Thoracic aorta (tissue), 2 donors: Measurements from ENCODE around the gene OR52E4. TPM values are rescaled to one million over a fixed set of nuclear protein-coding genes. Genes with fewer than 3 reads are reported as not detected.

ENCODE experiments used
- ATAC-seq: fragments of 150-250 bp; one replicate; pipeline ENCODE4 v1.8.0; 2017; ENCODE audit warnings: low read depth; ENCODE audit not compliant: insufficient number of reproducible peaks, low FRiP score
- DNase-seq: peaks from one replicate; pipeline ENCODE4 v3.0.0-alpha.2; 2020; ENCODE audit warnings: low spot score
- H3K27ac ChIP-seq, 2 donors: fragments of 200-600 bp; sonication (generic); 1 replicate in 1 of 2; 2 replicates in 1 of 2; pipeline ENCODE4 v1.5.1; 2016; ENCODE audit warnings: mild to moderate bottlenecking in 2 of 2, moderate library complexity in 2 of 2
- H3K27me3 ChIP-seq: fragments of 200-600 bp; sonication (generic); replicated peaks from 2 replicates; pipeline ENCODE4 v1.6.0; 2016; ENCODE audit warnings: mild to moderate bottlenecking; ENCODE audit not compliant: insufficient read depth
- H3K36me3 ChIP-seq: fragments of 200-600 bp; sonication (generic); one replicate; pipeline ENCODE4 v1.5.1; 2016
- H3K4me1 ChIP-seq, 2 donors: fragments of 200-600 bp; sonication (generic); 1 replicate in 1 of 2; 2 replicates in 1 of 2; pipeline versions ENCODE4 v1.5.1 to v1.6.0; 2016; ENCODE audit warnings: low read depth in 2 of 2, mild to moderate bottlenecking in 1 of 2; ENCODE audit not compliant: control insufficient read depth in 1 of 2
- H3K4me3 ChIP-seq: fragments of 200-600 bp; sonication (generic); 2 replicates; pipeline ENCODE4 v1.5.1; 2016; ENCODE audit warnings: mild to moderate bottlenecking
- H3K9me3 ChIP-seq: fragments of 200-600 bp; sonication (generic); 2 replicates; pipeline ENCODE4 v1.5.1; 2016
- total RNA-seq, 2 donors: library from RNA; depleted of rRNA; stranded (reverse); fragments of >200 nt; gene quantifications; one replicate each; pipeline versions ENCODE4 v1.1.0 to v1.2.3, GENCODE V29; 2016
- TF ChIP-seq, protein P1 (sequence below): fragments of 200-600 bp; sonication (generic); IDR thresholded peaks from one replicate; pipeline ENCODE4 v1.5.1; 2019; ENCODE audit warnings: antibody characterized with exemption

Gene OR52E4
- total RNA-seq, 2 donors from 2014 or later = not detected

DNA sequence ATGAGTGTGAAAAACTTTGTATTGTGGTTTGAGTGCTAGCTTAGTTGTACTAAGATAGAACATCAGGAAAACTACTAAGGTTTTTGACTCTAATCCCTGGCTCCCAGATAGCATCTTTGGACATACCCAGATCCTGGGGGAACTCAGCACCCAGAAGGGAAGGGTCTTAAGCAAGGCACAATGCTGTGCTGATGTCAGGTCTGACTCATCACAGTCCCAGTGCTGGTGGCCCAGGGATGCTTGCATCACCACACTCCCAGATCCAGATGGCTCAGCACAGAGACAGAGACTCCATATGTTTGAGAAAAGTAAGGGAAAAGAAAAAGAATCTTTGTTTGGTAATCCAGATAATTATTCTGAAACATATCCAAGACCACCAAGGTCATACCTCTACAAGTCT lies 43.4 kb downstream of the OR52E4 start:
- Histone ChIP-seq H3K9me3 (no peaks in the 10 kb centered on the region), H3K27ac (no peak overlapping the region), H3K27me3 (no peaks in the 10 kb centered on the region), H3K36me3 (no peaks in the 10 kb centered on the region), H3K4me1 (no peaks in the 10 kb centered on the region), H3K4me3 (no peak overlapping the region)
- no peak for ATAC-seq
- DNase-seq = no peak
- TF ChIP-seq, protein P1, sequence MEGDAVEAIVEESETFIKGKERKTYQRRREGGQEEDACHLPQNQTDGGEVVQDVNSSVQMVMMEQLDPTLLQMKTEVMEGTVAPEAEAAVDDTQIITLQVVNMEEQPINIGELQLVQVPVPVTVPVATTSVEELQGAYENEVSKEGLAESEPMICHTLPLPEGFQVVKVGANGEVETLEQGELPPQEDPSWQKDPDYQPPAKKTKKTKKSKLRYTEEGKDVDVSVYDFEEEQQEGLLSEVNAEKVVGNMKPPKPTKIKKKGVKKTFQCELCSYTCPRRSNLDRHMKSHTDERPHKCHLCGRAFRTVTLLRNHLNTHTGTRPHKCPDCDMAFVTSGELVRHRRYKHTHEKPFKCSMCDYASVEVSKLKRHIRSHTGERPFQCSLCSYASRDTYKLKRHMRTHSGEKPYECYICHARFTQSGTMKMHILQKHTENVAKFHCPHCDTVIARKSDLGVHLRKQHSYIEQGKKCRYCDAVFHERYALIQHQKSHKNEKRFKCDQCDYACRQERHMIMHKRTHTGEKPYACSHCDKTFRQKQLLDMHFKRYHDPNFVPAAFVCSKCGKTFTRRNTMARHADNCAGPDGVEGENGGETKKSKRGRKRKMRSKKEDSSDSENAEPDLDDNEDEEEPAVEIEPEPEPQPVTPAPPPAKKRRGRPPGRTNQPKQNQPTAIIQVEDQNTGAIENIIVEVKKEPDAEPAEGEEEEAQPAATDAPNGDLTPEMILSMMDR = no peak

DNA sequence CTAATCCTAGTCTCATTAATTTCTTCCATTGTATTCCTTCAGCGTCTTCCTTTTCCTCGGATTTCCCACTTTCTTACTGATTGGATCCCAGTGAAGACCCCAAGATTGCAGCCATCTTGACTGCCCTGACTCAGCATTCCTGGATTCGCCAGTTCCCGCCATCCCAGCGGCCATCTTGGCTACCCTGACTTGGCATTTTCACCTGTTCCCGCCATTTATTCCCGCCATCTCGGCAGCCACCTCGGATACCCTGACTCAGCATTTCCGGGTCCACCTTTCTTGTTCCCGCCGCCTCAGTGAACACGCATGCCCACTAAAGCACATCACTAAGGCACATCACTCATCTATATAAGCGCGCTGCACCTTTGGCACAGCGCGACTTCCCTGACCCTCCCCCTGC lies 47.8 kb downstream of the OR52E4 start:
- no peak for DNase-seq
- Histone ChIP-seq H3K4me1 (no peaks in the 10 kb centered on the region), H3K27ac (no peak overlapping the region), H3K27me3 (no peaks in the 10 kb centered on the region), H3K36me3 (no peaks in the 10 kb centered on the region), H3K4me3 (no peak overlapping the region), H3K9me3 (no peaks in the 10 kb centered on the region)
- TF ChIP-seq, protein P1 = no peak
- no peak for ATAC-seq

- no peaks in the 10 kb centered on the region for H3K36me3 ChIP-seq
- no peaks in the 10 kb centered on the region for H3K27me3 ChIP-seq
- DNase-seq (no peak), ATAC-seq (no peak)
- H3K27ac ChIP-seq = no peak overlapping the region
- TF ChIP-seq, protein P1 = no peak
- H3K9me3 ChIP-seq = no peaks in the 10 kb centered on the region
- H3K4me3 ChIP-seq = no peak overlapping the region
- no peaks in the 10 kb centered on the region for H3K4me1 ChIP-seq
Observed at GRCh38 chr11:5928811-5929210, 48.4 kb downstream of the OR52E4 start.

GRCh38 chr11:5929571-5930368 lies 49.3 kb downstream of the OR52E4 start:
- TF ChIP-seq, protein P1 = no peak
- ATAC-seq = no peak
- Histone ChIP-seq H3K27ac (no peak overlapping the region), H3K36me3 (no peaks in the 10 kb centered on the region), H3K4me1 (no peaks in the 10 kb centered on the region), H3K4me3 (no peak overlapping the region), H3K27me3 (no peaks in the 10 kb centered on the region), H3K9me3 (no peaks in the 10 kb centered on the region)
- DNase-seq = no peak

- H3K4me3 ChIP-seq = no peak overlapping the region
- no peak overlapping the region for H3K27ac ChIP-seq
- H3K4me1 ChIP-seq = no peaks in the 10 kb centered on the region
- H3K27me3 ChIP-seq = no peaks in the 10 kb centered on the region
- TF ChIP-seq, protein P1 = no peak
- DNase-seq (no peak), ATAC-seq (no peak)
- H3K9me3 ChIP-seq = no peaks in the 10 kb centered on the region
- no peaks in the 10 kb centered on the region for H3K36me3 ChIP-seq
Observed at GRCh38 chr11:5930614-5931013, 50.2 kb downstream of the OR52E4 start.
